IPS DF 19.7 (cell line): ENCODE measurements around the gene BPIFB2.
"Not testable (repeated sequence)": the region's sequence is repeated elsewhere in the genome, so short reads cannot be mapped to it uniquely, and the experiment has no call there.

Experiments
- DNase-seq: peaks from one replicate; pipeline ENCODE4 v3.0.0-alpha.2; 2013; ENCODE audit warnings: low read depth, low spot score

The BPIFB2 gene

GRCh38 chr20:33034901-33035492 lies 27.5 kb downstream of the BPIFB2 start:
- no peak for DNase-seq

- DNase-seq: no peak
Observed at GRCh38 chr20:33037456-33037855, 30.0 kb downstream of the BPIFB2 start.

DNA sequence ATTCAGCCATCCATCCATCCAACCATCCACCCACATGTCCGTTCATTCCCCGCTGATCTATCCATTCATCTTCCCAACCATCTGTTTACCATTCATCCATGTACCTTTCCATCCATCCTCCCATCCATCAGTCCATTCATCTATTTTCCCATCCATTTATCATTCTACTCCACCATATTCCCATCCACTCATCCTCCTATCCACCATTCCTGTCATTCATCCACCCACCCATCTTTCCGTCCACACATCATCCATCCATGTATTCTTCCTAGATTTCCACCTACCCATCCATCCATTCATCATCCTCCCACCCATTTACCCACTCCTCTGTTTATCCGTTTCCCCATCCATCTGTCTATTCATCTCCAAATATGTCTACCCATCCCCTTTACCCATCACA lies 30.7 kb downstream of the BPIFB2 start:
- no peak for DNase-seq

DNA sequence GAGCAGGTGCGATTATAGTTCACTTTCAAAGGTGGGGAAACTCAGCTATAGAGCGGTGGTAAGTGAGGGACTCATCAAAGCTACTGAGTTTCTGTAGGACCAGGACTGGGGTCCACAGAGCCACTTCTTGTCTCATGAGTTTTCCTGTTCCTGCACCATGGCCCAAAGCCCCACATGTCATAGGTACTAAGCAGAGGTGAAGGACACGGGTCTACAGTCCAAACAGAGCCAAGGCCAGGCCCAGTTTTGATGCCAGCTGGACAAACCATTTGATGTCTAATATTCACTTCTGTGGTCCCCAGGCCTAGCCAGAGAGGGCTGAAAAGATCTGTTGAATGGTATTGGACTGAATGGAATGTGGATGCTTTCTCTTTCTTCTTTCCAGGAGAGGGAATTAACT lies 34.9 kb downstream of the BPIFB2 start:
- no peak for DNase-seq

DNA sequence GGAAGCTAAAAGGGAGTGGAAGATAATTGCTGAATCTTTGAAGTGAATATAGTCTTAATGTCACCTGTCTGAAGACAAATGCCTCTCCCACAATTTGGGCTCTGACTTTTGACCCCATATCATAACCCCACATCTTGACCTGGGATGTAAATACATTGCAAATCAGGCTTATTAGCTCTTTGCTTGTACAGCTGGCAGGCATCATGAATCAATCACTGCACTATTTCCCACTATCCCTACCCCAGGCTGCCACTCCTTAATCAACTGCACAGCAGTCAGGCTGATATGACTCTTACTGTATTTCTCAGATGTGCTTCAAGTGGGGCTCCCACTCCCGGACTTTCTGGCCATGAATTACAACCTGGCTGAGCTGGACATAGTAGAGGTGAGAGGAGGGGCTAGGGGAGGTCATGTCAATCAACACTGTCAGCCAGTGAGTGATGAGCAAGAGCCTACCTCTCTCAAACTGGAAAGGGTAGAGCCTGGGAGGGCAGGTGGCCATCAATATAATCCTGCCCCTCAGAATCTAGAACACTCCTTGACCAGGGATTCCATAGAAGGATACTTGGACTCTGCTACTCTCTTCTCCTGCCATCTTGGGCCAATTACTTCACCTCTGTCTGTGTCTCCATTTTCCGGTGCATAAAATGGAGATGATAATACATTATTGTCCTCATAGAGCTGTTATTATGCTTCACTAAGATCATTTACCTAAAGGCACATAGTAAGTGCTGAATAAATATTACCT lies 35.7 kb downstream of the BPIFB2 start:
- DNase-seq: no peak

GRCh38 chr20:33043731-33044181 lies 36.3 kb downstream of the BPIFB2 start:
- DNase-seq: no peak

GRCh38 chr20:33045129-33045721 lies 37.7 kb downstream of the BPIFB2 start:
- DNase-seq: not testable (repeated sequence)

- no peak for DNase-seq
Observed at GRCh38 chr20:33046412-33046811, 38.9 kb downstream of the BPIFB2 start.

GRCh38 chr20:33051333-33051732 lies 43.8 kb downstream of the BPIFB2 start:
- DNase-seq: no peak

- no peak for DNase-seq
Observed at GRCh38 chr20:33053291-33054106, 46.0 kb downstream of the BPIFB2 start, which contains the start of gene BPIFB3. Gene BPIFB3, plus strand, starts transcription at chr20:33053903. Its CDS starts 1,533 bp downstream, at chr20:33055436.

DNA sequence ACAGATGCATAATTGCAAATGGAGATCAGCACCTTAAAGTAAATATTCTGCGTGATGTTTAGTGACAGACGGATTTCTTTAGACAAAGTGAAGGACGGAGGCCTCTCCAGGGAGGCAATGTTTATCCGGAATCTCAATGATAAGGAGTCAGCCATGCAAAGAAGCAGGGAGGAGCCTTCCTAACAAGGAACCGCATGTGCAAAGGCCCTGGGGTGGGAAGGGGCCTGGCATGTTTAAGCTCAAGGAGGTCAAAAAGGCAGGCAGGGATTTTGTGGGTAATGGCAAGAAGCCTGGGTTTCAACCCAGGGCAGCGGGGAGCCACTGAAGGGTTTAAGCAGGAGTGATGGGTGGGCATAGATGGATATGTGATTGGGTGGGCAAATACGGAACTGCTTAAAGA lies 46.9 kb downstream of the BPIFB2 start:
- DNase-seq: no peak

- no peak for DNase-seq
Observed at GRCh38 chr20:33054791-33055190, 47.3 kb downstream of the BPIFB2 start.

- DNase-seq: no peak
Observed at GRCh38 chr20:33059136-33059535, 51.6 kb downstream of the BPIFB2 start.

DNA sequence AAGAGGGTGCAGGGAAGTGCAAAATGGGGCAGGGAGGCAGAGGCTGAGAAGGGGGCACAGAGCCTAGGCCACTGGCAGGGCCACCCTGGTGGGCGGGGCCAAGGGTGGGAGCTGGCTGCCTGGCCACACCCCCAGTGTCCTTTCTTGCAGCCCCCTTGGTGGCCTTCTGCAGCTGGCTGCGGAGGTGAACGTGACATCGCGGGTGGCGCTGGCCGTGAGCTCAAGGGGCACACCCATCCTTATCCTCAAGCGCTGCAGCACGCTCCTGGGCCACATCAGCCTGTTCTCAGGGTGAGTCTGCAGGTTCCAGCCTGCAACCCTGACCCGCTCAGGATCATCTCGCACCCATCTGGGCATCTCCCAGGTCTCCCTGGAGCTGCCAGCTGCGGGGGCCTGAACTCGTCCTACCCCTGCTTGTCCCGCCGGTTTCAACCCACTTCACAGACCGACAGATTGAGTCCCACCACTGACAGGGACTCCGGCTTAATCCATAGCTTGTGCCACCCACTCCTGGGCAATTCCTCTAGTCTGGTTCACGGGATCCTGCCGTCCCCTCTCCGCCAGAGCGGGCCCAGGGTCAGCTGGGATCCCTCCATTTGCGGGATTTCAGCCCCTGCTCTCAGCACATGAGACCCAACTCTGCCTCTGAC lies 52.4 kb downstream of the BPIFB2 start:
- no peak for DNase-seq

DNA sequence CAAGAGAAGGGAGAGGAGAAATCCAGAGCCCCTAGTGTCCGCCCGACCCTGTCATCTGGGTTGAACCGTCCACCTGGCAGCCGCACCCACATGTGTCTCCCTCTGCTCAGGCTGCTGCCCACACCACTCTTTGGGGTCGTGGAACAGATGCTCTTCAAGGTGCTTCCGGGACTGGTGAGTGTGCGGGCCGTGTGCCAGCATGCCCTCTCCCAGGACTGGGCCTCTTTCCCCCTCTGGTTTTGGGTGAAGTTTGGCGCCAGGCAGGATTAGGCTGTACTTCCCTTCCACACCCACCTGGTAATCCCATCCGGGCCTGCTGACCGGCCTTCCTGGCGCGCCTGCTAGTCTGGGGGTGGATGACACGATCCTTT lies 54.1 kb downstream of the BPIFB2 start:
- DNase-seq: no peak

DNA sequence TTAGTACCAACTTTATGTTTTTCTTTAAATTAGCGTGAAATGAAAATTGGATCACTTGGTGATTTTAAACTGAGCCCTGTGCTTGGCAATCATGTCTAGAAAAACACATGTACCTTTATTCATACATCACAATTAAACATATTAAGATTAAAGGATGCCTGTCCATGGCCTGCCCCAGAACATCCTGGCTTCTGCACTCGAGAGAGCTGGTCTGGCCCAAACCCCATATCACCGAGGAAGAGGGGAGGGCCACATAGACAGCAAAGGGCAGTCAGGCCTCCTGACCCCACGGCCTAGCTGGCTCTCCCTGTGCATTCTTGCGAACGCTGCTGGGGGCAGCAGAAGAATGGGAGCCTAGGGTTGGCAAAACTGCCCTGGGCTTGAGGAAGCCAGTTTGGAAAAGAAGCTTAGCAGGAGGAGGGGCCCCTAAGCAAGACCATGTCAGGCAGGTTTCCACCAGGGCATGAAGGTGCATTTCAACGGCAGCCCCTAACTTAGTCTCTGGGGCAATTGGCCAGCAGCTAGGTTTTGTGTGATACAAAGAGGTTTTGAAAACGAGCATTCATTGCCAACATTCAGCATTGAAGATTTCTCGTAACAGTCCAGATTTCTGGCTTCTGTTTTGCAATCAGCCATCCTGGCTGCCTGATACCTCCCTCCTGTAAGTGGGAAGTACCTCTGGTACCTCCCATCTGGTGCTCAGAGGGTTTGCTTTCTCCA lies 54.8 kb downstream of the BPIFB2 start:
- no peak for DNase-seq

GRCh38 chr20:33062825-33063149 lies 55.3 kb downstream of the BPIFB2 start:
- no peak for DNase-seq

DNA sequence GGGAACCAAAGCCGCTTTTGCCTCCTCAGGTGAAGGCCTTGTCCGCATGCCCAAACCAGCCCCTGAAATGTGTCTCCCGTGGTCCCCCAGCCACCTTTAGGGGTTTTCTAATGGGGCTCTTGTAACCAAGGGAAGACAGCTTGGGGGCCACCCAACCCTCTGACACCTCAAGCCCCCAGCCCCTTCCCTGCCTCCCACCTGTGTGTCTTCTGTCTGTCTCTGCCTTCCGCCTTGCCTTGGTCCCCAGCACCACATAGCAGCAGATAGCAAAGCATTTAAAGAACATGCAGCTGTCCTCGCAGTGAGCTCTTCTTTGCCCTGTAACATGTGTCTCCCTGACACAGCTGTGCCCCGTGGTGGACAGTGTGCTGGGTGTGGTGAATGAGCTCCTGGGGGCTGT lies 55.8 kb downstream of the BPIFB2 start:
- DNase-seq: no peak

GRCh38 chr20:33064572-33065287 lies 57.2 kb downstream of the BPIFB2 start:
- DNase-seq: no peak

- DNase-seq: no peak
Observed at GRCh38 chr20:33065785-33066184, 58.3 kb downstream of the BPIFB2 start.
